Mesothelial cell of epicardium (in vitro differentiated cells): ENCODE results near the gene RIPOR1. TPM values are rescaled to one million over a fixed set of nuclear protein-coding genes. Genes with fewer than 3 reads are reported as not detected.

Experiments
- DNase-seq, 2 experiments: peaks; one replicate each; pipeline ENCODE4 v3.0.0; 2021; ENCODE audit warnings: low spot score in 2 of 2; ENCODE audit not compliant: unreplicated experiment in 2 of 2
- H3K27ac Mint-ChIP-seq: 2 replicates; pipeline ENCODE4 v1.8.0; 2021; ENCODE audit warnings: mixed read lengths
- H3K27me3 Mint-ChIP-seq: 2 replicates; pipeline ENCODE4 v1.8.0; 2021; ENCODE audit warnings: low read depth, mixed read lengths
- H3K36me3 Mint-ChIP-seq: 2 replicates; pipeline ENCODE4 v1.8.0; 2021; ENCODE audit warnings: mixed read lengths
- H3K4me1 Mint-ChIP-seq: 2 replicates; pipeline ENCODE4 v1.8.0; 2021; ENCODE audit warnings: mixed read lengths
- H3K4me3 Mint-ChIP-seq: 2 replicates; pipeline ENCODE4 v1.8.0; 2021; ENCODE audit warnings: mild to moderate bottlenecking, moderate library complexity, mixed read lengths
- H3K9me3 Mint-ChIP-seq: 2 replicates; pipeline ENCODE4 v1.8.0; 2021; ENCODE audit warnings: mixed read lengths
- CTCF ChIP-seq: fragments of 200-600 bp; sonication (generic); IDR thresholded peaks from one replicate; pipeline ENCODE4 v1.5.0; 2021; ENCODE audit warnings: antibody characterized with exemption; ENCODE audit not compliant: unreplicated experiment
- total RNA-seq: library from RNA; stranded (reverse); gene quantifications from 3 replicates; pipeline ENCODE4 v1.2.1, GENCODE V29; 2021

Gene RIPOR1
- total RNA-seq, 1 donor from 2014 or later, result 69.2 TPM

- no peak for TF ChIP-seq CTCF
- Mint-ChIP-seq H3K9me3 (no peaks in the 10 kb centered on the region), H3K4me1 (peaks cover 19% of the 10 kb centered on the region), H3K27me3 (no peaks in the 10 kb centered on the region), H3K27ac (peak overlapping the region; percentile 44), H3K4me3 (no peak overlapping the region), H3K36me3 (peaks cover 3% of the 10 kb centered on the region)
- no peak for DNase-seq
Measured at GRCh38 chr16:67594256-67594915, 65.8 kb downstream of the RIPOR1 start.

GRCh38 chr16:67594956-67595355, 66.3 kb downstream of the RIPOR1 start:
- peaks cover 19% of the 10 kb centered on the region for H3K4me1 Mint-ChIP-seq
- H3K27me3 Mint-ChIP-seq, result no peaks in the 10 kb centered on the region
- no peak overlapping the region for H3K4me3 Mint-ChIP-seq
- TF ChIP-seq CTCF, result no peak
- H3K27ac Mint-ChIP-seq, result peak overlapping the region; percentile 68
- DNase-seq, result no peak
- no peaks in the 10 kb centered on the region for H3K9me3 Mint-ChIP-seq
- no peaks in the 10 kb centered on the region for H3K36me3 Mint-ChIP-seq

Other genes with a start within 250 kb of the RIPOR1 start
- 13.4 to 15.5 TPM (median 15.4 TPM) in 3 replicates for gene PLEKHG4, start 249.3 kb upstream of the RIPOR1 start, total RNA-seq
- 0.52 to 1.1 TPM (median 0.84 TPM) in 3 replicates for gene KCTD19, start 202.1 kb upstream of the RIPOR1 start, total RNA-seq
- 0.20 to 0.55 TPM (median 0.36 TPM) in 3 replicates for gene LRRC36, start 202.0 kb upstream of the RIPOR1 start, total RNA-seq
- 5.5 to 6.2 TPM (median 5.7 TPM) in 3 replicates for gene TPPP3, start 135.3 kb upstream of the RIPOR1 start, total RNA-seq
- gene ZDHHC1, start 112.4 kb upstream of the RIPOR1 start, total RNA-seq, result 14.5 to 16.7 TPM (median 15.4 TPM) in 3 replicates
- 3.0 to 4.1 TPM (median 3.7 TPM) in 3 replicates for gene HSD11B2, start 97.7 kb upstream of the RIPOR1 start, total RNA-seq
- 50.9 to 53.7 TPM (median 53.2 TPM) in 3 replicates for gene ATP6V0D1, start 47.7 kb upstream of the RIPOR1 start, total RNA-seq
- gene AGRP, start 45.3 kb upstream of the RIPOR1 start, total RNA-seq, result not detected in 3 replicates
- gene CTCF, start 33.7 kb downstream of the RIPOR1 start, total RNA-seq, result 58.0 to 61.4 TPM (median 60.5 TPM) in 3 replicates
- 6.7 to 10.2 TPM (median 8.0 TPM) in 3 replicates for gene CARMIL2, start 116.3 kb downstream of the RIPOR1 start, total RNA-seq
- gene ACD, start 131.4 kb downstream of the RIPOR1 start, total RNA-seq, result 24.5 to 27.9 TPM (median 25.8 TPM) in 3 replicates
- gene PARD6A, start 132.1 kb downstream of the RIPOR1 start, total RNA-seq, result 1.9 to 2.2 TPM (median 1.9 TPM) in 3 replicates
- 11.7 to 13.0 TPM (median 12.8 TPM) in 3 replicates for gene ENKD1, start 137.9 kb downstream of the RIPOR1 start, total RNA-seq
- gene C16orf86, start 138.0 kb downstream of the RIPOR1 start, total RNA-seq, result 1.2 to 2.0 TPM (median 1.8 TPM) in 3 replicates
- gene GFOD2, start 190.5 kb downstream of the RIPOR1 start, total RNA-seq, result 22.8 to 27.0 TPM (median 26.1 TPM) in 3 replicates